ENCODE measurements around the gene ENTPD2.
A peak's percentile ranks its signal among the peaks of the same experiment; 100 is the strongest.

The ENTPD2 gene

GRCh38 chr9:137078701-137079400 lies 25.0 kb upstream of the ENTPD2 start:
- no peak for DNase-seq

GRCh38 chr9:137077758-137078693 lies 24.2 kb upstream of the ENTPD2 start:
- no peak for DNase-seq

- DNase-seq = peak; percentile 18
Measured at GRCh38 chr9:137077010-137077747, 23.3 kb upstream of the ENTPD2 start, which contains the start of gene UAP1L1. TSS of gene UAP1L1 (plus strand) at chr9:137077517. CDS start at chr9:137077533, 16 bp downstream.

GRCh38 chr9:137076636-137077009 lies 22.8 kb upstream of the ENTPD2 start:
- DNase-seq = no peak

- no peak for DNase-seq
Measured at GRCh38 chr9:137075275-137075775, 21.5 kb upstream of the ENTPD2 start.

- no peak for DNase-seq
Measured at GRCh38 chr9:137074657-137075274, 20.9 kb upstream of the ENTPD2 start.

- DNase-seq = no peak
Measured at GRCh38 chr9:137073992-137074399, 20.1 kb upstream of the ENTPD2 start.

- DNase-seq = no peak
Measured at GRCh38 chr9:137071282-137071681, 17.4 kb upstream of the ENTPD2 start.

- DNase-seq = no peak
Measured at GRCh38 chr9:137070906-137071275, 17.0 kb upstream of the ENTPD2 start.

GRCh38 chr9:137070201-137070905 lies 16.5 kb upstream of the ENTPD2 start, which contains the start of gene SAPCD2:
TSS of gene SAPCD2 (minus strand) at chr9:137070557. CDS start at chr9:137070460, 97 bp downstream.
- DNase-seq = peak; percentile 88

GRCh38 chr9:137069508-137070091 lies 15.7 kb upstream of the ENTPD2 start:
- no peak for DNase-seq

- DNase-seq = no peak
Measured at GRCh38 chr9:137068539-137069507, 15.0 kb upstream of the ENTPD2 start.

GRCh38 chr9:137067860-137068538 lies 14.1 kb upstream of the ENTPD2 start:
- DNase-seq = peak; percentile 55

- DNase-seq = no peak
Measured at GRCh38 chr9:137066096-137066861, 12.4 kb upstream of the ENTPD2 start.

GRCh38 chr9:137065336-137065967 lies 11.6 kb upstream of the ENTPD2 start:
- no peak for DNase-seq

GRCh38 chr9:137064880-137065164 lies 11.0 kb upstream of the ENTPD2 start:
- DNase-seq = no peak

- no peak for DNase-seq
Measured at GRCh38 chr9:137064027-137064879, 10.4 kb upstream of the ENTPD2 start.
